DND-41 (cell line): ENCODE results near the gene USP36.

Experiments used
- ATAC-seq: fragments of 200-7000 bp; cut with Tn5 transposase; 3 replicates; pipeline ENCODE4 v1.9.1; 2021; ENCODE audit warnings: low read depth; ENCODE audit not compliant: insufficient read depth
- DNase-seq: peaks from one replicate; pipeline ENCODE4 v3.0.0-alpha.2; 2020
- H2AFZ ChIP-seq: 2 replicates; pipeline ENCODE4 v1.6.0; 2012; ENCODE audit warnings: low read depth, low read length
- H3K27ac ChIP-seq: 2 replicates; pipeline ENCODE4 v1.5.1; 2012; ENCODE audit warnings: low read length, inconsistent platforms
- H3K27me3 ChIP-seq: fragments of 200-600 bp; sonication (generic); 2 replicates; pipeline ENCODE4 v1.6.0; 2012; ENCODE audit warnings: low read length, mild to moderate bottlenecking, inconsistent platforms; ENCODE audit not compliant: insufficient read depth, poor library complexity
- H3K36me3 ChIP-seq: 2 replicates; pipeline ENCODE4 v1.5.1; 2012; ENCODE audit warnings: low read length, inconsistent platforms; ENCODE audit not compliant: insufficient read depth
- H3K4me1 ChIP-seq: 2 replicates; pipeline ENCODE4 v1.5.1; 2012; ENCODE audit warnings: mild to moderate bottlenecking, low read length; ENCODE audit not compliant: insufficient read depth
- H3K4me2 ChIP-seq: 2 replicates; pipeline ENCODE4 v1.6.0; 2012; ENCODE audit warnings: mild to moderate bottlenecking, moderate library complexity, low read length, inconsistent platforms; ENCODE audit not compliant: insufficient read depth
- H3K4me3 ChIP-seq, 2 experiments: fragments of 200-600 bp in 1 of 2; shearing (Covaris generic) in 1 of 2; 2 replicates each; pipeline ENCODE4 v1.5.1; 2012 to 2016; ENCODE audit warnings: inconsistent platforms in 2 of 2, low read length in 2 of 2, mild to moderate bottlenecking in 2 of 2, low read depth in 1 of 2, moderate library complexity in 1 of 2
- H3K79me2 ChIP-seq: 2 replicates; pipeline ENCODE4 v1.6.0; 2012; ENCODE audit warnings: low read length, inconsistent platforms; ENCODE audit not compliant: insufficient read depth
- H3K9ac ChIP-seq: 2 replicates; pipeline ENCODE4 v1.6.0; 2012; ENCODE audit warnings: low read depth, mild to moderate bottlenecking, inconsistent platforms, low read length, moderate library complexity
- H3K9me3 ChIP-seq: 2 replicates; pipeline ENCODE4 v1.5.1; 2012; ENCODE audit warnings: low read length, moderate library complexity, mild to moderate bottlenecking, inconsistent platforms; ENCODE audit not compliant: insufficient read depth, severe bottlenecking
- H4K20me1 ChIP-seq: 2 replicates; pipeline ENCODE4 v1.6.0; 2012; ENCODE audit warnings: low read length; ENCODE audit not compliant: insufficient read depth
- CTCF ChIP-seq: IDR thresholded peaks from 2 replicates; pipeline ENCODE4 v1.5.1; 2012; ENCODE audit warnings: borderline replicate concordance, low read length, moderate library complexity, mild to moderate bottlenecking; ENCODE audit not compliant: poor library complexity, severe bottlenecking; ENCODE audit errors: extremely low read depth
- EZH2 ChIP-seq: IDR thresholded peaks from 3 replicates; pipeline ENCODE4 v1.6.1; 2012; ENCODE audit warnings: borderline replicate concordance, low read depth, mild to moderate bottlenecking, moderate library complexity, low read length, inconsistent platforms; ENCODE audit not compliant: severe bottlenecking

Gene USP36

GRCh38 chr17:78797691-78798585 lies 42.7 kb downstream of the USP36 start:
- H2AFZ ChIP-seq = no peak overlapping the region
- TF ChIP-seq CTCF = no peak
- no peak for TF ChIP-seq EZH2
- ATAC-seq (no peak), DNase-seq (no peak)
- H3K4me1 ChIP-seq = no peaks in the 10 kb centered on the region
- no peaks in the 10 kb centered on the region for H3K79me2 ChIP-seq
- no peaks in the 10 kb centered on the region for H3K27me3 ChIP-seq
- H3K4me2 ChIP-seq = no peak overlapping the region
- no peaks in the 10 kb centered on the region for H3K9me3 ChIP-seq
- H3K36me3 ChIP-seq = peaks cover 91% of the 10 kb centered on the region
- H4K20me1 ChIP-seq = peaks cover 15% of the 10 kb centered on the region
- H3K4me3 ChIP-seq = no peak overlapping the region
- H3K27ac ChIP-seq = no peak overlapping the region
- H3K9ac ChIP-seq = no peak overlapping the region

- DNase-seq (no peak), ATAC-seq (no peak)
- Histone ChIP-seq H3K4me1 (no peaks in the 10 kb centered on the region), H3K79me2 (no peaks in the 10 kb centered on the region), H3K27ac (no peak overlapping the region), H3K36me3 (peaks cover 85% of the 10 kb centered on the region), H4K20me1 (peaks cover 15% of the 10 kb centered on the region), H3K9ac (no peak overlapping the region), H3K4me3 (no peak overlapping the region), H3K9me3 (no peaks in the 10 kb centered on the region), H3K27me3 (no peaks in the 10 kb centered on the region), H3K4me2 (no peak overlapping the region), H2AFZ (no peak overlapping the region)
- no peak for TF ChIP-seq CTCF
- no peak for TF ChIP-seq EZH2
These were observed 43.4 kb downstream of the USP36 start for GRCh38 chr17:78797213-78797612.

- peaks cover 83% of the 10 kb centered on the region for H3K36me3 ChIP-seq
- no peaks in the 10 kb centered on the region for H3K79me2 ChIP-seq
- H4K20me1 ChIP-seq = peaks cover 15% of the 10 kb centered on the region
These were observed 44.1 kb downstream of the USP36 start for GRCh38 chr17:78796517-78796900.

More at GRCh38 chr17:78796517-78796900, 44.1 kb downstream of the USP36 start:
- DNase-seq = no peak
- Histone ChIP-seq H2AFZ (no peak overlapping the region), H3K4me3 (no peak overlapping the region), H3K9me3 (no peaks in the 10 kb centered on the region), H3K9ac (no peak overlapping the region), H3K27ac (no peak overlapping the region), H3K27me3 (no peaks in the 10 kb centered on the region), H3K4me1 (no peaks in the 10 kb centered on the region), H3K4me2 (no peak overlapping the region)
- TF ChIP-seq CTCF (no peak), EZH2 (no peak)
- no peak for ATAC-seq
